H9 (cell line): ENCODE measurements around the gene PAPOLA. TPM values are rescaled to one million over a fixed set of nuclear protein-coding genes. Genes with fewer than 3 reads are reported as not detected.

ENCODE experiments used
- DNase-seq: peaks from one replicate; pipeline ENCODE4 v3.0.0-alpha.2; 2017
- H2AFZ ChIP-seq: one replicate; pipeline ENCODE4 v1.6.1; 2013; ENCODE audit warnings: mild to moderate bottlenecking, low read length, control low read depth, moderate library complexity
- H2AK5ac ChIP-seq: 2 replicates; pipeline ENCODE4 v1.6.1; 2013; ENCODE audit warnings: low read length, control low read depth, mixed read lengths; ENCODE audit not compliant: insufficient read length
- H2BK120ac ChIP-seq: one replicate; pipeline ENCODE4 v1.6.1; 2013; ENCODE audit warnings: low read depth, mild to moderate bottlenecking, low read length, control low read depth, inconsistent platforms; ENCODE audit not compliant: poor library complexity, severe bottlenecking
- H2BK12ac ChIP-seq: 2 replicates; pipeline ENCODE4 v1.6.1; 2013; ENCODE audit warnings: low read length, control low read depth, mixed read lengths, low read depth; ENCODE audit not compliant: insufficient read length
- H2BK15ac ChIP-seq: 2 replicates; pipeline ENCODE4 v1.6.1; 2013; ENCODE audit warnings: low read depth, low read length, control low read depth
- H2BK20ac ChIP-seq: one replicate; pipeline ENCODE4 v1.6.1; 2013; ENCODE audit warnings: low read depth, mild to moderate bottlenecking, low read length, control low read depth, inconsistent platforms; ENCODE audit not compliant: poor library complexity, severe bottlenecking
- H2BK5ac ChIP-seq: 2 replicates; pipeline ENCODE4 v1.6.1; 2013; ENCODE audit warnings: low read length, control low read depth, mixed read lengths; ENCODE audit not compliant: insufficient read length
- H3K14ac ChIP-seq: 2 replicates; pipeline ENCODE4 v1.6.1; 2013; ENCODE audit warnings: low read length, control low read depth; ENCODE audit not compliant: insufficient read depth
- H3K18ac ChIP-seq: 2 replicates; pipeline ENCODE4 v1.6.1; 2013; ENCODE audit warnings: low read depth, mild to moderate bottlenecking, mixed read lengths, low read length, control low read depth; ENCODE audit not compliant: insufficient read length
- H3K23ac ChIP-seq: 2 replicates; pipeline ENCODE4 v1.6.1; 2013; ENCODE audit warnings: low read length, control low read depth, mixed read lengths, low read depth; ENCODE audit not compliant: insufficient read length
- H3K23me2 ChIP-seq: 2 replicates; pipeline ENCODE4 v1.6.1; 2013; ENCODE audit warnings: low read depth, mild to moderate bottlenecking, mixed read lengths, low read length, control low read depth; ENCODE audit not compliant: insufficient read length, poor library complexity, severe bottlenecking
- H3K27ac ChIP-seq: 2 replicates; pipeline ENCODE4 v1.5.1; 2013; ENCODE audit warnings: low read length, control low read depth, mixed read lengths, low read depth; ENCODE audit not compliant: insufficient read length
- H3K27me3 ChIP-seq: 2 replicates; pipeline ENCODE4 v1.6.1; 2013; ENCODE audit warnings: low read length, control low read depth, inconsistent platforms; ENCODE audit not compliant: insufficient read depth
- H3K4ac ChIP-seq: 2 replicates; pipeline ENCODE4 v1.6.1; 2013; ENCODE audit warnings: low read depth, mild to moderate bottlenecking, control low read depth, inconsistent platforms, low read length, moderate library complexity
- H3K4me1 ChIP-seq: 2 replicates; pipeline ENCODE4 v1.6.1; 2013; ENCODE audit warnings: low read length, control low read depth, inconsistent platforms; ENCODE audit not compliant: insufficient read depth
- H3K4me2 ChIP-seq: 2 replicates; pipeline ENCODE4 v1.6.1; 2013; ENCODE audit warnings: low read length, control low read depth, mixed read lengths; ENCODE audit not compliant: insufficient read length, insufficient read depth
- H3K56ac ChIP-seq: 2 replicates; pipeline ENCODE4 v1.6.1; 2013; ENCODE audit warnings: low read depth, mild to moderate bottlenecking, mixed read lengths, low read length, control low read depth; ENCODE audit not compliant: insufficient read length
- H3K79me1 ChIP-seq: 2 replicates; pipeline ENCODE4 v1.6.1; 2013; ENCODE audit warnings: low read depth, mild to moderate bottlenecking, moderate library complexity, low read length, control low read depth, inconsistent platforms; ENCODE audit not compliant: insufficient read depth, poor library complexity, severe bottlenecking
- H3K79me2 ChIP-seq: 2 replicates; pipeline ENCODE4 v1.6.1; 2013; ENCODE audit warnings: low read length, control low read depth, inconsistent platforms; ENCODE audit not compliant: insufficient read depth
- H3K9ac ChIP-seq: 2 replicates; pipeline ENCODE4 v1.6.1; 2013; ENCODE audit warnings: low read length, control low read depth, mixed read lengths; ENCODE audit not compliant: insufficient read length; ENCODE audit errors: extremely low read depth
- H3K9me3 ChIP-seq: one replicate; pipeline ENCODE4 v1.6.1; 2013; ENCODE audit warnings: low read depth, low read length, inconsistent platforms; ENCODE audit not compliant: control insufficient read depth
- H3T11ph ChIP-seq: one replicate; pipeline ENCODE4 v1.6.1; 2013; ENCODE audit warnings: mild to moderate bottlenecking, low read length, control low read depth, inconsistent platforms
- H4K20me1 ChIP-seq: one replicate; pipeline ENCODE4 v1.6.1; 2013; ENCODE audit not compliant: control insufficient read depth, insufficient read length, insufficient read depth
- H4K5ac ChIP-seq: 2 replicates; pipeline ENCODE4 v1.6.1; 2013; ENCODE audit warnings: low read depth, mild to moderate bottlenecking, mixed read lengths, low read length, control low read depth; ENCODE audit not compliant: insufficient read length
- H4K8ac ChIP-seq: replicated peaks from 2 replicates; pipeline ENCODE4 v1.6.1; 2013; ENCODE audit warnings: low read length, control low read depth, mixed read lengths, low read depth; ENCODE audit not compliant: insufficient read length
- H4K91ac ChIP-seq: 2 replicates; pipeline ENCODE4 v1.6.1; 2013; ENCODE audit warnings: low read depth, mild to moderate bottlenecking, moderate library complexity, mixed read lengths, low read length, control low read depth; ENCODE audit not compliant: insufficient read length
- H3K27ac Mint-ChIP-seq, 3 experiments: 2 replicates in 2 of 3; 3 replicates in 1 of 3; pipeline ENCODE4 v1.8.0; 2020 to 2021; ENCODE audit warnings: mixed read lengths in 3 of 3, mild to moderate bottlenecking in 1 of 3, moderate library complexity in 1 of 3
- H3K27me3 Mint-ChIP-seq: 2 replicates; pipeline ENCODE4 v1.8.0; 2021; ENCODE audit warnings: low read depth, mild to moderate bottlenecking, moderate library complexity, mixed read lengths
- H3K36me3 Mint-ChIP-seq, 3 experiments: 2 replicates in 2 of 3; 3 replicates in 1 of 3; pipeline ENCODE4 v1.8.0; 2020 to 2021; ENCODE audit warnings: low read depth in 3 of 3, mixed read lengths in 3 of 3; ENCODE audit not compliant: insufficient read depth in 1 of 3
- H3K4me1 Mint-ChIP-seq, 2 experiments: 2 replicates each; pipeline ENCODE4 v1.8.0; 2020; ENCODE audit warnings: mixed read lengths in 2 of 2
- H3K4me3 Mint-ChIP-seq, 2 experiments: 2 replicates in 1 of 2; 3 replicates in 1 of 2; pipeline ENCODE4 v1.8.0; 2020 to 2021; ENCODE audit warnings: mild to moderate bottlenecking in 2 of 2, mixed read lengths in 2 of 2, moderate library complexity in 1 of 2
- H3K9me3 Mint-ChIP-seq, 2 experiments: 2 replicates in 1 of 2; 3 replicates in 1 of 2; pipeline ENCODE4 v1.8.0; 2020; ENCODE audit warnings: mild to moderate bottlenecking in 2 of 2, mixed read lengths in 2 of 2, moderate library complexity in 1 of 2
- total RNA-seq: library from RNA; stranded (reverse); gene quantifications from 2 replicates; pipeline ENCODE4 v1.2.1, GENCODE V29; 2021
- TF ChIP-seq, protein P1 (sequence below): fragments of 200-600 bp; sonication (generic); conservative IDR thresholded peaks from 3 replicates; pipeline ENCODE4 v1.8.0; 2021; ENCODE audit warnings: antibody characterized with exemption, mild to moderate bottlenecking

The PAPOLA gene
- total RNA-seq, 1 experiment from 2014 or later, result 188 TPM

DNA sequence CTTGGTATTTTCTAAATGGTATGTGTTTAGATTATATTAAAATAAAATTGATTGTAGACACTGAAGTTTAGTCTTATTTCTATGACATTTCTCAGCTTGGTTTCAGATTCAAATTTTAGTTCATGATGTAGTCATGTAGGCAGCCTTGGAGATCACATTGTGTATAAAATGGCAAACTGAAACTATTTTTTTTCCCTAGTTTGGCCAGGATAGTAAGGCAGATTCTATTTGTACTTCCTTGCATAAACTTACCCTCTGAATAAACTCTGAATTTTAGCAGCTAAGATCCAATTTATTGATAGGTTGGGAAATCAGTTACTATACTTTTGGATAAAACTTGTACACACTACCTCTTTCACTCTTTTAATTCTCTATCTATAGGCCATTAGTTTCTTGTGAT, 30.4 kb downstream of the PAPOLA start:
- Histone ChIP-seq H2AK5ac (no peak overlapping the region), H3K9ac (no peak overlapping the region), H2BK5ac (no peak overlapping the region), H4K91ac (no peak overlapping the region), H3K9me3 (no peaks in the 10 kb centered on the region), H3K14ac (no peak overlapping the region), H3K27ac (no peak overlapping the region), H3K4me1 (no peaks in the 10 kb centered on the region), H2BK12ac (no peak overlapping the region), H4K8ac (no peak overlapping the region), H2AFZ (no peak overlapping the region), H4K5ac (no peak overlapping the region), H3K79me1 (no peaks in the 10 kb centered on the region), H3T11ph (no peak overlapping the region), H2BK20ac (no peak overlapping the region), H2BK15ac (no peak overlapping the region), H3K23ac (no peak overlapping the region), H3K18ac (no peak overlapping the region), H3K4me2 (no peak overlapping the region), H2BK120ac (no peak overlapping the region), H3K56ac (no peak overlapping the region), H3K4ac (no peak overlapping the region), H4K20me1 (no peaks in the 10 kb centered on the region), H3K23me2 (no peaks in the 10 kb centered on the region), H3K79me2 (no peaks in the 10 kb centered on the region), H3K27me3 (no peaks in the 10 kb centered on the region)
- Mint-ChIP-seq H3K27me3 (no peaks in the 10 kb centered on the region), H3K36me3 (peaks cover 12 to 53% (median 41%) of the 10 kb centered on the region in 3 experiments), H3K4me1 (no peaks in the 10 kb centered on the region), H3K9me3 (no peaks in the 10 kb centered on the region), H3K27ac (no peak overlapping the region), H3K4me3 (no peak overlapping the region)
- no peak for DNase-seq
- TF ChIP-seq, protein P1, sequence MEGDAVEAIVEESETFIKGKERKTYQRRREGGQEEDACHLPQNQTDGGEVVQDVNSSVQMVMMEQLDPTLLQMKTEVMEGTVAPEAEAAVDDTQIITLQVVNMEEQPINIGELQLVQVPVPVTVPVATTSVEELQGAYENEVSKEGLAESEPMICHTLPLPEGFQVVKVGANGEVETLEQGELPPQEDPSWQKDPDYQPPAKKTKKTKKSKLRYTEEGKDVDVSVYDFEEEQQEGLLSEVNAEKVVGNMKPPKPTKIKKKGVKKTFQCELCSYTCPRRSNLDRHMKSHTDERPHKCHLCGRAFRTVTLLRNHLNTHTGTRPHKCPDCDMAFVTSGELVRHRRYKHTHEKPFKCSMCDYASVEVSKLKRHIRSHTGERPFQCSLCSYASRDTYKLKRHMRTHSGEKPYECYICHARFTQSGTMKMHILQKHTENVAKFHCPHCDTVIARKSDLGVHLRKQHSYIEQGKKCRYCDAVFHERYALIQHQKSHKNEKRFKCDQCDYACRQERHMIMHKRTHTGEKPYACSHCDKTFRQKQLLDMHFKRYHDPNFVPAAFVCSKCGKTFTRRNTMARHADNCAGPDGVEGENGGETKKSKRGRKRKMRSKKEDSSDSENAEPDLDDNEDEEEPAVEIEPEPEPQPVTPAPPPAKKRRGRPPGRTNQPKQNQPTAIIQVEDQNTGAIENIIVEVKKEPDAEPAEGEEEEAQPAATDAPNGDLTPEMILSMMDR, result no peak
